ENCODE measurements around the gene NEUROG2.

- TF ChIP-seq POLR2AphosphoS5 (IDR thresholded peaks at IDR 0.05; ENCODE audit: borderline replicate concordance, low read depth, low read length) (no peak), EZH2 (IDR thresholded peaks at IDR 0.05) (no peak), FOXP2 (optimal IDR thresholded peaks at IDR 0.05; ENCODE audit: control extremely low read depth, extremely low read length, insufficient read depth) (no peak)
These were observed 1.3 kb downstream of the NEUROG2 start for GRCh38 chr4:112514647-112515197.

Data from SK-N-MC (cell line).